H1 (cell line): ENCODE data around the gene PPP2R2C. TPM values are rescaled to one million over a fixed set of nuclear protein-coding genes. Genes with fewer than 3 reads are reported as not detected.

Experiments used
- CTCF ChIA-PET: fragments of 300-600 bp; sonication (Branson Sonifier 250); formaldehyde crosslinking; loops from one replicate; lab custom pipeline; 2021; ENCODE audit not compliant: partially characterized antibody; lab: Charles Lee
- POLR2A ChIA-PET: fragments of 300-600 bp; sonication (Branson Sonifier 250); formaldehyde crosslinking; loops from one replicate; lab custom pipeline; 2021; ENCODE audit warnings: inconsistent platforms; ENCODE audit not compliant: partially characterized antibody; lab: Charles Lee
- DNase-seq, 2 experiments: peaks; one replicate each; pipeline versions ENCODE4 v3.0.0 to v3.0.0-alpha.2; 2010 to 2022; ENCODE audit warnings: low spot score in 2 of 2, low read depth in 1 of 2, mixed read lengths in 1 of 2
- FAIRE-seq: peaks from 2 replicates; lab custom pipeline; 2011; peaks lifted over from hg19 to GRCh38; lab: Jason Lieb, UNC
- H2AFZ ChIP-seq: 2 replicates; pipeline ENCODE4 v1.8.1; 2012; ENCODE audit warnings: low read length, inconsistent platforms
- H2AK5ac ChIP-seq: 2 replicates; pipeline ENCODE4 v1.6.1; 2013; ENCODE audit warnings: low read depth, low read length
- H2BK120ac ChIP-seq: replicated peaks from 2 replicates; pipeline ENCODE3; 2013; ENCODE audit warnings: low read depth, low read length, inconsistent platforms
- H2BK12ac ChIP-seq: 2 replicates; pipeline ENCODE4 v1.6.1; 2013; ENCODE audit warnings: low read depth, low read length
- H2BK15ac ChIP-seq: 2 replicates; pipeline ENCODE4 v1.6.1; 2013; ENCODE audit warnings: low read length
- H2BK20ac ChIP-seq: 2 replicates; pipeline ENCODE4 v1.6.1; 2013; ENCODE audit warnings: low read length
- H2BK5ac ChIP-seq: 2 replicates; pipeline ENCODE4 v1.6.1; 2013; ENCODE audit warnings: low read depth, low read length
- H3K14ac ChIP-seq: 2 replicates; pipeline ENCODE4 v1.6.1; 2013; ENCODE audit warnings: inconsistent platforms; ENCODE audit not compliant: insufficient read length
- H3K18ac ChIP-seq: 2 replicates; pipeline ENCODE4 v1.6.1; 2013; ENCODE audit warnings: low read length; ENCODE audit errors: extremely low read depth
- H3K23ac ChIP-seq: 2 replicates; pipeline ENCODE4 v1.6.1; 2013; ENCODE audit warnings: inconsistent platforms; ENCODE audit not compliant: insufficient read length
- H3K23me2 ChIP-seq: 2 replicates; pipeline ENCODE4 v1.6.1; 2013; ENCODE audit warnings: low read depth, low read length
- H3K27ac ChIP-seq: 2 replicates; pipeline ENCODE4 v1.6.1; 2011; ENCODE audit warnings: low read depth, low read length, inconsistent platforms
- H3K27me3 ChIP-seq, 4 experiments: replicated peaks in 1 of 4; 1 replicate in 1 of 4; 2 replicates in 3 of 4; pipeline versions ENCODE4 v1.6.1 to v1.8.1; 2011 to 2013; ENCODE audit warnings: low read length in 3 of 4, mild to moderate bottlenecking in 3 of 4, inconsistent platforms in 2 of 4, mixed read lengths in 2 of 4, moderate library complexity in 1 of 4; ENCODE audit not compliant: control insufficient read depth in 3 of 4, insufficient read depth in 3 of 4; ENCODE audit errors: extremely low read depth in 1 of 4
- H3K36me3 ChIP-seq, 4 experiments: 2 replicates each; pipeline versions ENCODE4 v1.6.1 to v1.8.1; 2011 to 2013; ENCODE audit warnings: mild to moderate bottlenecking in 4 of 4, low read length in 3 of 4, moderate library complexity in 2 of 4, control low read depth in 1 of 4, inconsistent platforms in 1 of 4; ENCODE audit not compliant: insufficient read depth in 4 of 4, control insufficient read depth in 2 of 4
- H3K4ac ChIP-seq: replicated peaks from 2 replicates; pipeline ENCODE3; 2013; ENCODE audit warnings: low read length, low read depth, mixed read lengths, inconsistent platforms; ENCODE audit not compliant: insufficient read length
- H3K4me1 ChIP-seq, 4 experiments: replicated peaks in 1 of 4; 1 replicate in 1 of 4; 2 replicates in 3 of 4; pipeline versions ENCODE4 v1.6.1 to v1.8.1; 2011 to 2013; ENCODE audit warnings: low read length in 3 of 4, inconsistent platforms in 2 of 4, mixed read lengths in 1 of 4; ENCODE audit not compliant: insufficient read depth in 4 of 4, control insufficient read depth in 3 of 4
- H3K4me2 ChIP-seq, 2 experiments: 2 replicates each; pipeline versions ENCODE4 v1.6.1 to v1.8.1; 2011 to 2013; ENCODE audit warnings: low read depth in 2 of 2, low read length in 2 of 2, control low read depth in 1 of 2, inconsistent platforms in 1 of 2, mild to moderate bottlenecking in 1 of 2; ENCODE audit not compliant: insufficient read depth in 1 of 2
- H3K4me3 ChIP-seq, 4 experiments: fragments of 200-600, 300-600 bp in 1 of 4; sonication (generic), shearing (Covaris generic), sonication (Bioruptor Twin) in 1 of 4; 2 replicates each; pipeline versions ENCODE4 v1.5.1 to v1.8.1; 2011 to 2016; ENCODE audit warnings: low read length in 4 of 4, low read depth in 3 of 4, control low read depth in 2 of 4, inconsistent platforms in 2 of 4, mild to moderate bottlenecking in 2 of 4, mixed read lengths in 1 of 4, moderate library complexity in 1 of 4; ENCODE audit not compliant: insufficient read depth in 2 of 4; ENCODE audit errors: extremely low read depth in 1 of 4
- H3K56ac ChIP-seq: replicated peaks from 2 replicates; pipeline ENCODE3; 2013; ENCODE audit warnings: low read depth, mild to moderate bottlenecking, mixed read lengths, low read length, inconsistent platforms; ENCODE audit not compliant: insufficient read length
- H3K79me1 ChIP-seq: 2 replicates; pipeline ENCODE4 v1.6.1; 2013; ENCODE audit warnings: low read depth, low read length, control low read depth
- H3K79me2 ChIP-seq, 2 experiments: 2 replicates each; pipeline versions ENCODE4 v1.6.1 to v1.8.1; 2012 to 2013; ENCODE audit warnings: low read length in 2 of 2, mild to moderate bottlenecking in 2 of 2, inconsistent platforms in 1 of 2; ENCODE audit not compliant: insufficient read depth in 2 of 2, control insufficient read depth in 1 of 2
- H3K9ac ChIP-seq, 4 experiments: replicated peaks in 1 of 4; 1 replicate in 1 of 4; 2 replicates in 3 of 4; pipeline versions ENCODE4 v1.6.1 to v1.8.1; 2011 to 2013; ENCODE audit warnings: low read depth in 3 of 4, low read length in 3 of 4, control low read depth in 2 of 4, mild to moderate bottlenecking in 2 of 4, moderate library complexity in 2 of 4, inconsistent platforms in 1 of 4; ENCODE audit errors: extremely low read depth in 1 of 4
- H3K9me3 ChIP-seq, 2 experiments: 2 replicates each; pipeline versions ENCODE4 v1.6.1 to v1.8.1; 2012 to 2013; ENCODE audit warnings: mild to moderate bottlenecking in 2 of 2, moderate library complexity in 2 of 2, control low read depth in 1 of 2, inconsistent platforms in 1 of 2, low read depth in 1 of 2, low read length in 1 of 2, mixed read lengths in 1 of 2; ENCODE audit not compliant: insufficient read depth in 2 of 2
- H4K20me1 ChIP-seq, 2 experiments: replicated peaks in 1 of 2; 2 replicates each; pipeline versions ENCODE3 to v1.8.1; 2011 to 2013; ENCODE audit warnings: inconsistent platforms in 2 of 2, low read length in 2 of 2, mild to moderate bottlenecking in 1 of 2; ENCODE audit not compliant: insufficient read depth in 2 of 2, control insufficient read depth in 1 of 2
- H4K5ac ChIP-seq: 2 replicates; pipeline ENCODE4 v1.6.1; 2013; ENCODE audit warnings: low read length, low read depth, mixed read lengths, inconsistent platforms; ENCODE audit not compliant: insufficient read length
- H4K8ac ChIP-seq: 2 replicates; pipeline ENCODE4 v1.8.0; 2013; ENCODE audit warnings: mild to moderate bottlenecking, moderate library complexity, low read length, inconsistent platforms; ENCODE audit not compliant: insufficient read depth; ENCODE audit errors: extremely low read depth
- H4K91ac ChIP-seq: replicated peaks from 2 replicates; pipeline ENCODE3; 2013; ENCODE audit warnings: low read length, mixed read lengths, inconsistent platforms; ENCODE audit not compliant: insufficient read length
- ASH2L ChIP-seq: fragments of 200-600, 300-600 bp; sonication (generic); IDR thresholded peaks from one replicate; pipeline ENCODE4 v1.7.1; 2017; ENCODE audit warnings: low read length
- CBX5 ChIP-seq: fragments of 300-800, 300-1000 bp; sonication (generic); IDR thresholded peaks from 2 replicates; pipeline ENCODE4 v1.7.1; 2016; ENCODE audit warnings: antibody characterized with exemption, low read length, low read depth
- SAP30 ChIP-seq: fragments of 300-600 bp; sonication (generic); IDR thresholded peaks from 2 replicates; pipeline ENCODE4 v1.7.1; 2012; ENCODE audit warnings: low read length, moderate library complexity, mild to moderate bottlenecking, inconsistent platforms; ENCODE audit not compliant: insufficient read depth, insufficient replicate concordance
- SP1 ChIP-seq: IDR thresholded peaks from 2 replicates; pipeline ENCODE4 v1.6.1; 2011; ENCODE audit warnings: low read depth, low read length
- WGBS, 2 experiments: shearing (Covaris generic) in 1 of 2; methylation state at CpG; one replicate each; pipeline versions ENCODE4 v1.1.6 to v1.1.7; 2013 to 2015; ENCODE audit warnings: low lambda C conversion rate in 2 of 2, mixed read lengths in 2 of 2, inconsistent platforms in 1 of 2, low coverage in 1 of 2, missing lambda C conversion rate in 1 of 2; ENCODE audit not compliant: insufficient replicate concordance in 2 of 2, insufficient coverage in 1 of 2, insufficient read length in 1 of 2; ENCODE audit errors: extremely low coverage in 1 of 2, missing lambda C conversion rate in 1 of 2; 5-methylcytosine and 5-hydroxymethylcytosine counted together
- polyA plus RNA-seq, 7 experiments: library from polyadenylated mRNA; depleted of rRNA in 3 of 7; stranded (reverse) in 5 of 7; unstranded in 2 of 7; fragments of >200 nt in 5 of 7; fragments of 200-250 nt in 2 of 7; gene quantifications; 1 replicate in 5 of 7; 2 replicates in 1 of 7; 4 replicates in 1 of 7; pipeline versions ENCODE4 v1.2.1 to v1.2.3, GENCODE V29; 2011 to 2013; ENCODE audit warnings: missing spikeins in 2 of 7, mixed read lengths in 2 of 7
- total RNA-seq: library from RNA; stranded (reverse); fragmentation: NEBNext Ultra II Directional; extraction: Animal tissue kit (Norgen Biotek cat#: 25700); gene quantifications from 2 replicates; pipeline ENCODE4 v1.2.1, GENCODE V29; 2021

The PPP2R2C gene
- total and polyA plus RNA-seq, 2 of the 8 experiments (the other 6 are each of a cell fraction or from before 2014, with no cell fraction given), result 6.4 TPM

DNA sequence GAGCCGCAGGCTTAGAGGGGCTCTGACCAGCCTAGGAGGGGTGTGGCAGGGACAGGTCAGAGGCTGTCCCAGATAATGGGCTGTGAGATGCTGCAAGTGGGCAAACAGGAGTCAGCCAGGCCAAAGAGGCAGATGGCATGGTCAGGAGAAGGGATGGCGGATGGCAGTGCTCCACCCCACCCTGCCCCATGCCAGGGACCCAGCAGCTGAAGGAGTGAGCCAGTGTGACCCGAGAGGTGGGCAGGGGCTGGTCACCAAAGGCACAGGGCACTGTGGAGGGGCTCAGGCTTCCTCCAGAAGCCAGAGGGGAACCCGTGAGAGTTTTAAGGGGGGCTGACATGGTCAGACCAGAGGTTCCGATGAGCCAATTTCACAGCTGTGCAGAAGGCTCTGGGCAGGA is 105.8 kb downstream of the PPP2R2C start:
- H3K79me2 ChIP-seq, result no peaks in the 10 kb centered on the region
- no peak overlapping the region for H3K4me2 ChIP-seq
- H2BK120ac ChIP-seq, result no peak overlapping the region
- TF ChIP-seq SAP30 (no peak), ASH2L (no peak), CBX5 (no peak), SP1 (no peak)
- H4K5ac ChIP-seq, result no peak overlapping the region
- no peaks in the 10 kb centered on the region for H3K23me2 ChIP-seq
- CTCF ChIA-PET, result interaction anchor here (0.6 to 1.5 kb wide), 3 partner anchors 27 to 106 kb away, joined by 3 read pairs; no protein-coding TSS in a partner anchor
- H3K9ac ChIP-seq, result no peak overlapping the region
- no peaks in the 10 kb centered on the region for H3K79me1 ChIP-seq
- POLR2A ChIA-PET, result no interaction called here
- no peak overlapping the region for H4K8ac ChIP-seq
- peaks cover 2 to 6% of the 10 kb centered on the region in 2 experiments for H4K20me1 ChIP-seq
- peaks cover 2 to 14% (median 7%) of the 10 kb centered on the region in 4 experiments; a peak in 5 of 7 replicates for H3K4me1 ChIP-seq
- H2AK5ac ChIP-seq, result no peak overlapping the region
- no peak overlapping the region for H3K27ac ChIP-seq
- H4K91ac ChIP-seq, result no peak overlapping the region
- no peak overlapping the region for H2BK12ac ChIP-seq
- H2AFZ ChIP-seq, result no peak overlapping the region
- H3K36me3 ChIP-seq, result no peaks in the 10 kb centered on the region
- FAIRE-seq, result no peak
- 82% methylated on average over 5 of the region's 5 CpGs; no CpG with 5 or more reads in 1 of the 2 experiments for WGBS, 2 experiments
- no peak overlapping the region for H2BK20ac ChIP-seq
- no peaks in the 10 kb centered on the region for H3K27me3 ChIP-seq
- no peak overlapping the region for H3K23ac ChIP-seq
- no peak overlapping the region for H3K4me3 ChIP-seq
- no peak overlapping the region for H2BK5ac ChIP-seq
- DNase-seq, result no peak
- H2BK15ac ChIP-seq, result no peak overlapping the region; the same call in 1 of the 2 replicates
- no peak overlapping the region for H3K4ac ChIP-seq
- H3K14ac ChIP-seq, result no peak overlapping the region
- H3K9me3 ChIP-seq, result no peaks in the 10 kb centered on the region
- no peak overlapping the region for H3K56ac ChIP-seq
- no peak overlapping the region for H3K18ac ChIP-seq
